GM19397 (cell line): ENCODE results near the gene NLRP5.

Source experiments
- ATAC-seq: cut with Tn5 transposase; IDR thresholded peaks from one replicate; pipeline ENCODE4 v1.9.1; 2021; ENCODE audit warnings: mild to moderate bottlenecking, moderate library complexity; ENCODE audit not compliant: unreplicated experiment

NLRP5 gene

DNA sequence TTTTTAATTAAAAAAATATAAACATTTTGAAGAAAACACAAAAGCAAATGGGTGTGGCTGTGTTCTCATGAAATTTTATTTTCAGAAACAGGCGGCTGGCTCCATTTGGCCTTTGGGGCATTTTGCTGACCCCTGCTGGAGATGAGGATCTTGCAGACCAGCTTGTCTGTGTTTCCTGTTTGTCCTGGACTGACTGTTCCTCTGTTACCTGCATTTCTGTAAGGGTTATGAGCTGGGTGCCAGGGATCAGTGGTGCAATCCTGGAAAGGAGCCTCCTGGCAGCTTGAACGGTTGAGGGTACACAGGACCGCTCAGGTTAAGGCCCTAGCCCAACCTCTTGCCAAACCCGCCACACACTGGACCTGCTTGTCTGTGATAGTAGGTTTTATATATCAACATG is 84.6 kb downstream of the NLRP5 start:
- no peak for ATAC-seq

- ATAC-seq, result no peak
Measured at GRCh38 chr19:56076498-56076897, 89.9 kb downstream of the NLRP5 start.

- no peak for ATAC-seq
Measured at GRCh38 chr19:56079609-56080008, 93.0 kb downstream of the NLRP5 start.

DNA sequence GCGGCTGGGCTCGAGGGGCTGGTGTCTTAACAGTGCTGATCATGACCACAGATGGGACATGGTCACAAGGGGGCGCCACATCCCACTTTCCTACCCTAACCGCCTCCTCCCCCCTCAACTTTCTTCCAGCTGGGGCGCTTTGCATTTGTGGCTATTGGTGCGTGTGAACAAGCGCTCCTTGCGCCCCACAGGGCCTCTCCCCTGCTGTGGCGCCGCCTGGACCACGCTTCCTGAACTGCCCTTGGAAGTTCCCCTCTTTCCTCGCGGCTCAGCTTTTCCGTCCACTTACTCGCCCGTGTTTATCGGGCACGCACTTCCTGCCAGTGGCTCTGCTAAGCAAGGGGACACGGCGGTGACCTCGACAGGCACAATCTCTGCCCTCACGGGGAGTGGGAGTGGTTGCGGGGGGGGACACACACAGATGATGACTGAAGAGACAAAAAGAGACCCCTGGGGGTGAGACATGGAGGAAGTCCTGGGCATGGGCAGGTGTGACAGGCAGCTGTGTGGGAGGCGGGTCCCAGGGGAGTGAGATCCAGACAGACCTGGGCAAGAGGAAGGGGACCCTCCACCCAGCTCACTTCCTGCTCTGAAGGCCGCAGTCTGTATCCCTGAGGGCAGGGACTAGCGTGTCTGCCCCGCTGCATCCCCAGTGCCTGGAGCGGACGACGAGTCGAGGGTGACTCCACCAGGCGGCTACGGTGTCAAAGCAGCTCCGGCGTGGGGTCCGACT is 94.3 kb downstream of the NLRP5 start:
- no peak for ATAC-seq

DNA sequence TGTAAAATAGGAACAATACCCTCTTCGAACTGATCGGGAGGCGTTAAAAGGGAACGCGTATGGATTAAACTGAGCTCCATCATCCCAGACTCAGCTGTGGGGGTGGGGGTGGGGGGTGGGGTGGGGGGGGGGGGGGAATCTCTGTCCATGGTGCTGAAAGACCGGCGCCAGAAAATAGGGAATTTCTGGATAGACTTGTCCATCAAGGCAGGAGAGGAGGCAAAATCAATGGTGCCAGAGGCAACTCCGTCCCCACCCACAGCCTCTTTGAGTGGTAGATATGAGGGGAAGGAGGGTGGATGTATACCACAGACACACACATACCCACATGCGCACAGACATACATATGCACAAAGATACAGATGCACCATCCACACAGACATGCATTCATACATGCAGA is 97.1 kb downstream of the NLRP5 start:
- ATAC-seq, result no peak

DNA sequence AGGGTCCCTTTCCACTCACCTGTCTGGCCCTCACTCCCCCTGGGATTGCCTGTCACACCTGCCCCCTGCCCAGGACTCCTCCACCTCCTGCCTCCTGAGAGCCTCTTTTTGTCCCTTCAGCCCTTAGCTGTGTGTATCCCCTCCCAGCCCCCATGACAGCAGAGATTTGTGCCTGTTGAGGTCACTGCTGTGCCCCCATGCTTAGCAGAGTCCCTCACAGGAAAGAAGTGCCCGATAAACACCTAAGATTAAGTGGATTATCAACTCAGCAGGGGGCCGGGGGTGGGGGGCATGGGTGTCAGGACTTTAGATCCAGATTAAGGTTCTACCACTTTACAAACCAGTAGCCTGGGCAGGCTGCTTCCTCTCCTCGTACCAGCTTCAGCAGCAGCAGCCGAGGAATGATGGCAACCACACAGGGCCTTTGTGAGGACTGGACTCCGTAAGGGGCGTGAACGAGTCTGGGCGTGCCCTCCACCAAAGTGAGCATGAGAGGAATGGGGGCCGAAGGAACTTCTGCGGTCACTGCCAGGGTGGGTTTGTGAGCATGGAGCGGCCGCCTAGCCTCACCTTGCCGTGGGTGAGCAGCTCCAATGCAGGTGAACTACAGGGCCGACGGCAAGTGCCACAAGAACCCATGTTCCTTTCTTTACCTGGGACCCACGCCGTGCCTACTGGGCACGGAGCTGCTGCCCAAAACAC is 98.4 kb downstream of the NLRP5 start:
- no peak for ATAC-seq

DNA sequence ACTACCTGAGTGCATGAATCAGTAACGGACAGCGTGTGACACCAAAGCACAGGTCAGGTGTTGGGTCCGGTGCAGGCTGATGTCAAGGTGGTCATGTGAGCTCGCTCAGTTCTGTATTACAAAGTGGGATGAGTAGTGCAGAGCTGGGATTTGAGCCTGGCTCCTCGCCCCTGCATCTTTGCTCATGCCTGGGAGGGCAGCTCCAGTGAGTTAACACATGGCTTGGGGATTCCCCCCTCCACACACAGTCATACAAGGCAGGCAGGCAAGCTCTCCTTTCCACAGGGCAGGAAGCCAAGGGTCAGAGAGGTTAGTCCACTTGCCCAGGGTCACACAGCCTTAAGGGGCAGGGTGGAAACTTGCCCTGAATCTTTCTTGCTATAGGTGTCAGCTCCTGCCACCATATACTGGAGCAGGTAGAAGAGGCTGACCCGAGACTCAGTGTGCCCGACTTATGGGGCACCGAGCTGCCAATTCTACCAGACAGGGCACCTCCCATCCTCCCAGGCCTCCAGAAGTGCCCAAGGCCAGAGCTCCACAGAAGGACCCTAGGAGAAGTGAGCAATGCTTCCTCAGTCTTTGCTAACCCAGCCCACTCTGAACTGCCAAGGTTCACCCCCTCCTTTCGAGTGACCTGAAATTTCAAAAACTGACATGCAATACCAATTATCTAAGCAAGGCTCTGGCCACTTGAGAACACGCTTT is 99.1 kb downstream of the NLRP5 start:
- no peak for ATAC-seq

DNA sequence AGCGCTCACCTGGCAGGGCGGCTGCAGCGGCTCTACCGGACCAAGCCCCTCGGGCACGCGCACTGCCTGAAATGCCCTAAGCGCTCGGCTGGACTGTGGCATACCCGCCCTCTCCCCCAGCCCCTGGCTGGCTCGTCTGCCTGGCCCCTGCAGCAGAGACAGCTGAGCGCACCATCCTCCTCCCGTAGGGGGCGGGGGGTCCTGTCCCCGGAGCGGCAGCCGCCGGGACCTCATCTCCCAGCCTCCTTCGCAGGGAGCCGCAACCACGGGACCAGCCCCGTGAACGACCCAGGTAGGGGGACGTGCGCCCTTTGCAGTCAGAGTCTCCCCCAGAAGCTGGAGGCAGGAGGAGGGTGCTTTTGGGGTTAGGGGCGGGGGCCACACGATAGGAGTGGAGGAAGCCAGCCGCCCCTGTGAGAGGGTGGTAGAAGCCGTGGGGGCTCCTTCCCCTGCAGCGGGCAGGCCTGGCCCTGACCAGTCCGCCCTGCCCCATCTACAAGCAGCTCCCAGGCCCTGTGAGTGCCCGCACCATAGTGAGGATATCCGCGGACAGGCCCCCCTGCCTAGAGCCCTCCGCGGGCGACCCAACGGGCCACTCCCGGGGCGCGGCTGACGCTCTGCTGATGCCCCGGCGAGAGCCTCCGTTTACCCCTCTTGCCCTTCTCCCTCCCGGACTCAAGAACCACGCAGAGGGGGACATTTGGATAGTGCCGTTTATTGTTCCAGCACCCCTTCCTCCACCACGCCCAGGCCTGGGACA is 100.3 kb downstream of the NLRP5 start:
- ATAC-seq, result no peak

GRCh38 chr19:56087647-56088496 is 101.3 kb downstream of the NLRP5 start:
- no peak for ATAC-seq

- ATAC-seq, result no peak
Measured at GRCh38 chr19:56088497-56089215, 102.1 kb downstream of the NLRP5 start.

- ATAC-seq, result no peak
Measured at GRCh38 chr19:56089344-56089743, 102.8 kb downstream of the NLRP5 start.

GRCh38 chr19:56091066-56091490 is 104.5 kb downstream of the NLRP5 start:
- ATAC-seq, result no peak

DNA sequence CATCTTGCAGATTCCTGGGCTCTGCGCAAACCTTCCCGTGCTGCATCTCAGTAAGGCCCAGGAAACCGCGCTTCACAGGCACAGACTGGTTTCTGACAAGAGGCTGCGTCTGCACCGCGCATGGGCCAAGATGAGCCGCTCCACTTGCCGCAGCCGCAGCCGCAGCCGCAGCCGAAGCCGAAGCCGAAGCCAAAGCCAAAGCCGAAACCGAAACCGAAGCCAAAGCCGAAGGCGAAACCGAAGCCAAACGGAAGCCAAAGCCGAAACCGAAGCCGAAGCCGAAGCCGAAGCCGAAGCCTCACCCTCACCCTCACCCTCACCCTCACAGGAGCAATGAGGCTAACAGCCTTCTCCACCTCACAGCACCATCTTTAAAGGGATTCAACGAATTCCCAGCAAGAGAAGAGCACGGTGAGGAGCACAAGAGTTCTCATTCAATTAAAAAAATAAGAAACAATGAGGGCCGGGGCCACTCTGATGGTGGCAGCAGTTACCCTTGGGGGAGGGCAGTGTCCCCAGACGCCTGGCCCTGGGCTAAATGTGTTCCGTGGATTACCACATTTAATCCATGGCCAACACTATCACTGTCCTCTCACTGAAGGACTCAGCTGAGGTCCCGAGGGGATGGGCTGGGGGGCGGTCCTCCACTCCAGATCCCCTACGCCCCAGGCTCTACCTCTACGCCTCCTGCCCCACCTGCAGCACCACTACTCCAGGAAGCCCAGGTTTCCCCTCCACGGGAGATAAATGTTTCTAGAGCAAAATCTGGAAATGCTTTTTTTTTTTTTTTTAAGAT is 105.4 kb downstream of the NLRP5 start:
- ATAC-seq, result no peak

DNA sequence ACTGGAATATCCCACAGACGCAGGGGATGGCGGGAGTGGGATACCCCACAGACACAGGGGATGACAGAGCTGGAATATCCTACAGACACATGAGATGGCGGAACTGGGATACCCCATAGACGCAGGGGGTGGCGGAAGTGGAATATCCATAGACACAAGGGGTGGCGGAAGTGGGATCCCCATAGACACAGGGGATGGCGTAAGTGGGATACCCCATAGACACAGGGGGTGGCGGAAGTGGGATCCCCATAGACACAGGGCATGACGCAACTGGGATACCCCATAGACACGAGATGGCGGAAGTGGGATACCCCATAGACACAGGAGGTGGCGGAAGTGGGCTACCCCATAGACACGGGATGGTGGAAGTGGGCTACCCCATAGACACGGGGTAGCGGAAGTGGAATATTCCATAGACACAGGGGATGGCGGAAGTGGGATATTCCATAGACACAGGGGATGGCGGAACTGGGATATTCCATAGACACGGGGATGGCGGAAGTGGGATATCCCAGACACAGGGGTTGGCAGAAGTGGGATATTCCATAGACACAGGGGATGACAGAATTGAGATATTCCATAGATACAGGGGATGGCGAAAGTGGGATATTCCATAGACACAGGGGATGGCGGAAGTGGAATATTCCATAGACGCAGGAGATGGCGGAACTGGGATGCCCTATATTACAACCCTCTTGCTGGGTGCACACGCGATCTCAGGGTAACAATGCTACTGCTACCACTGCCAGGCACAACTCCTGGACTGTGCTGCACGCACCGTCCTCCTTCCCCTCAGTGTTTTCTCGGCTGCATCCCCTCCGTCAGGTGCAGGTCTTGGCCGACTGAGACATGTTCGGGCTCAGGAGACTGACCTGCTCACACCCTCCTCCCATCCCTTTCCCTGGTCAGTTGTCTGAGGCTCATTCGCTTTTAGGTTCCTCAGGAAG is 106.4 kb downstream of the NLRP5 start:
- ATAC-seq, result no peak

DNA sequence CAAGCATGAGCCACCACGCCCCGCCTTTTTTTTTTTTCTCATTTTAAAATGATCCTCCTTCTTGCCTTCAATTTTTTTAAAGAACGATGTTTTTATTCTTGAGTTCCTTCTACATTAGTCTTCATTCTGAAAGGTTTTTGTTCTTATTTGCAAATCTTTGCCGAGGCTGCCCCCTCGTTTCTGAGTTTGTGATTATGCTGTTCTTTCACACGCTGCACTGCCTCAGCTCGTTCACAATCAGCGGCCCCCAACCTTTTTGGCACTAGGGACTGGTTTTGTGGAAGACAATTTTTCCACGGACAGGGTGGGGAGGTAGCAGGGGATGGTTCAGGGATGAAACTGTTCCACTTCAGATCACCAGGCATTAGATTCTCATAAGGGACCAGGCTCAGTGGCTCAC is 107.9 kb downstream of the NLRP5 start:
- ATAC-seq, result no peak

DNA sequence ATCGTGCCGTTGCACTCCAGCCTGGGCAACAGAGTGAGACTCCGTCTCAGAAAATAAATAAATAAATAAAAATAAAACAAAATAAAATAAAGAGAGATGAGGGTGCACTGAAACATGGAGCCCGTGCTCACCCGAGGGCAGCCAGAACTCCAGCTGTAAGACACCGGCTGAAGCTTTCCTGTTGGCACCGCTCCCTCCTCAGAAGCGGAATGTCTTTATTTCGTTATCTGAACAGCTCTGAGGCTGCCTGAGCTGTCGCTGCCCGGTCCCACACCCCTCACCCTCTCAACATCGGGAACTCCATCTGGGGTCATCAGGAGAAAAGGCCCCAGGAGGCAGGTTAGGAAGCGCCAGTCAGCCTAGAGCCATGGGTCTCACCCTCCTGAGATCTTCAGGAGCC is 110.1 kb downstream of the NLRP5 start:
- ATAC-seq, result no peak

GRCh38 chr19:56097306-56097705 is 110.7 kb downstream of the NLRP5 start:
- no peak for ATAC-seq

DNA sequence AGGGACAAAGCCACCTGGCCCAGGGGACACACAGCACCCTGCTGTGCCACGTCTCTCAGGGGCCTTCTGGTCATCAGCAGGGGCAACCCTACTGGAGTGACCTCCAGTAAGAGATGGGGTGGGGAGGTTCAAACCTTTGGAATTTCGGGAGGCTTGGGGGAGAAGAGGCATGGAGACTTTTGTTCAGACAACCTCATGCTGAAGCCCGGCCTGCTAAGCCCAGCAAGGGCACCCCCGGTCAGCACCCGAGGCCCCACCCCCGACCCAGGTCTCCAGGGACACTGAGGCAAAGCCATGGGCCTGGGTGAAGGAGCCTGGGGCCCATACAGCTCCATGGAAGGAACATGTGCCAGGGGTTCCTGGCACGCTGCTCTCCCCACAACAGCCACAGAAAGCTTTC is 111.2 kb downstream of the NLRP5 start:
- ATAC-seq, result no peak
